Measurements from ENCODE around the gene GSTO1.
"Not testable (repeated sequence)": the region's sequence is repeated elsewhere in the genome, so short reads cannot be mapped to it uniquely, and the experiment has no call there.

The GSTO1 gene

GRCh38 chr10:104247513-104248146 lies 7.1 kb upstream of the GSTO1 start:
- ChIA-PET CTCF (interaction anchor here (1.0 to 1.3 kb wide), 4 partner anchors 10 to 233 kb away, joined by 3 read pairs; partner anchors contain the start of gene CFAP43), POLR2A (no interaction called here)
- DNase-seq (ENCODE audit: extremely low spot score), result no peak
- TF ChIP-seq CTCF (IDR thresholded peaks at IDR 0.05; ENCODE audit: control extremely low read depth, extremely low read depth, low read depth, missing control alignments), result no peak

GRCh38 chr10:104248931-104249330 lies 5.8 kb upstream of the GSTO1 start:
- POLR2A ChIA-PET; DNase-seq (ENCODE audit: extremely low spot score): not testable (repeated sequence)
- CTCF ChIA-PET, result interaction anchor here (0.8 to 1.3 kb wide), 3 partner anchors 11 to 43 kb away, joined by 3 to 5 read pairs (median 3); no protein-coding TSS in a partner anchor

GRCh38 chr10:104250371-104250770 lies 4.3 kb upstream of the GSTO1 start:
- CTCF ChIA-PET, result interaction anchor here (1.0 to 1.3 kb wide), 2 partner anchors 12 to 28 kb away, joined by 3 to 5 read pairs; no protein-coding TSS in a partner anchor
- POLR2A ChIA-PET, result no interaction called here
- no peak for DNase-seq (ENCODE audit: extremely low spot score)
- TF ChIP-seq CTCF (IDR thresholded peaks at IDR 0.05; ENCODE audit: control extremely low read depth, extremely low read depth, low read depth, missing control alignments), result no peak

- DNase-seq (ENCODE audit: extremely low spot score), result no peak
- no peak for TF ChIP-seq CTCF (IDR thresholded peaks at IDR 0.05; ENCODE audit: control extremely low read depth, extremely low read depth, low read depth, missing control alignments)
- ChIA-PET POLR2A (no interaction called here), CTCF (no interaction called here)
These were observed 3.2 kb upstream of the GSTO1 start for GRCh38 chr10:104251443-104251842.

GRCh38 chr10:104252368-104252767 lies 2.3 kb upstream of the GSTO1 start:
- POLR2A ChIA-PET, result no interaction called here
- CTCF ChIA-PET, result interaction anchor here (1.0 to 11.4 kb wide), 4 partner anchors 11 to 53 kb away, joined by 3 to 53 read pairs (median 26); partner anchors contain the start of gene GSTO2
- TF ChIP-seq CTCF (IDR thresholded peaks at IDR 0.05; ENCODE audit: control extremely low read depth, extremely low read depth, low read depth, missing control alignments), result no peak
- DNase-seq (ENCODE audit: extremely low spot score), result no peak

GRCh38 chr10:104253106-104253505 lies 1.6 kb upstream of the GSTO1 start:
- TF ChIP-seq CTCF (IDR thresholded peaks at IDR 0.05; ENCODE audit: control extremely low read depth, extremely low read depth, low read depth, missing control alignments), result no peak
- ChIA-PET POLR2A (interaction anchor here (0.7 kb wide), 1 partner anchor 15 kb away, joined by 3 read pairs; no protein-coding TSS in a partner anchor), CTCF (interaction anchor here (0.9 to 11.4 kb wide), 7 partner anchors 12 to 52 kb away, joined by 3 to 53 read pairs (median 9); partner anchors contain the start of genes CFAP43 and GSTO2)
- DNase-seq (ENCODE audit: extremely low spot score), result no peak

All from GM10248 (cell line).